NCI-H2196 treated with DMSO at 0.1 percent for 48 hours (cell line): ENCODE data around the gene PBLD.

Experiments
- DNase-seq: peaks from one replicate; lab custom pipeline; 2025; ENCODE audit not compliant: unreplicated experiment; lab: John Stamatoyannopoulos, UW

The PBLD gene

GRCh38 chr10:68239069-68239468 lies 93.7 kb downstream of the PBLD start:
- no peak for DNase-seq

GRCh38 chr10:68238371-68238770 lies 94.4 kb downstream of the PBLD start:
- no peak for DNase-seq

GRCh38 chr10:68237173-68237572 lies 95.6 kb downstream of the PBLD start:
- no peak for DNase-seq

GRCh38 chr10:68235581-68235980 lies 97.1 kb downstream of the PBLD start:
- DNase-seq = no peak

GRCh38 chr10:68235111-68235510 lies 97.6 kb downstream of the PBLD start:
- no peak for DNase-seq

GRCh38 chr10:68233046-68233445 lies 99.7 kb downstream of the PBLD start:
- DNase-seq = no peak
